Limb (tissue), 2 donors: Measurements from ENCODE around the gene SPOCK1.

ENCODE experiments used
- DNase-seq, 2 donors: peaks; one replicate each; pipeline ENCODE4 v3.0.0-alpha.2; 2016; ENCODE audit errors: extremely low spot score in 2 of 2

The SPOCK1 gene

GRCh38 chr5:137200906-137201700 is 298.0 kb downstream of the SPOCK1 start:
- no peak for DNase-seq

DNA sequence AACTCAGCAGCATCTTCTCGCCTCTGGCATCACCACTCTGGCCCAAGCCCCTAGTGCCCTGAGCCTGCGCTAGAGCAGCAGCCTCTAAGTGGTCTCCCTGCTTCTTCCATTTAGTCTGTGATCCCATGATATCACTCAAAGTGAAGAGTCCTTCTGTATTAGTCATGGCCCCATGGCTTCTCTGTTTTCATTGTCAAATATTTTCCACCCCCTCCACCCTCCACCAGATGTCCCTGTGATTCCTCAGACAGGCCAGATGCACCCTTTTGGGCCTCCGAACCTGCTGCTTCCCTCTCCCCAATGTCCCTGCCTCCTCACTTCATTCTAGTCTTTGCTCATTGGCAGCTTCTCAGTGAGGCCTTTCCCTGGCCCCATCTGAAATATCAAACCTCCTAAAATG is 299.2 kb downstream of the SPOCK1 start:
- DNase-seq = no peak

GRCh38 chr5:137199201-137199600 is 299.9 kb downstream of the SPOCK1 start:
- no peak for DNase-seq

DNA sequence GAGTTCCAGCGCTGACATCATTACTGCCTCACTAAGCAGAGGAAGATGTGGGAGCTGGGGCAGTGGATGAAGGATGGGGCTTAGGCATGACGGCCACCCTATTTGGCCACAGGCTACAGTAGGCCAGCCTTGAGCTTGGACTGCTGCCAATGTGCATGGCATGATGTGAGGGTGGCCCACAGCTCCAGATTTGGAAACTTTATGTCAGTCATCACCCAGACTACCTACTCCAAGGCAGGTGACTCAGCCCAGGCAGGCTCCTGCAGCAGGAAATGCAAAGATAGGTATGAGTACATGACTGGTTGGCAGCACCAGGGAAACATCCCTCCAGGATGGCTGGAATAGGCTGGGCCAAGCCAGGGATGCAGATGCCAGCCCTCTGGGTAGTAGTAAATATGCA is 303.6 kb downstream of the SPOCK1 start:
- no peak for DNase-seq

GRCh38 chr5:137194300-137194699 is 304.8 kb downstream of the SPOCK1 start:
- no peak for DNase-seq

DNA sequence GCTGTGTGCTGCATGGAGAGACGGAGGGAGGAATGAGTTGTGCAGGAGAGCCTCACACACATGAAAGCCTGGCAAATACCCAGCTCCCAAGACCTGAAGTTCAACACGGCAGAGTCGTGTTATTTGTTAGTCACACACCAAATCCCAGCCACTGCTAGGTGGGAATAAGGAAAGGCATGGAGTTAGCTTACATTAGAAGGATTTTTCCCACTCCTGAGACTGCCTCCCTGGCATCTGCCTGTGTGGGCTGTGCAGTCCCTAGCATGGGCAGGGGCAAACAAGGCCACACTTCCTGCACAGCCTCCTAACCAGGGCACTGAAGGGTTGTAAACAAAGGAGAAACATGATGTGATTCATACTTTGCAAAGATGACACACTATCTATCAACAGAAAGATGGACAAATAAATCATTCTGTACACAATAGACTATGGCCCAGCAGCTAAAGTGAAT is 306.8 kb downstream of the SPOCK1 start:
- no peak for DNase-seq

GRCh38 chr5:137191179-137191578 is 307.9 kb downstream of the SPOCK1 start:
- DNase-seq = no peak

DNA sequence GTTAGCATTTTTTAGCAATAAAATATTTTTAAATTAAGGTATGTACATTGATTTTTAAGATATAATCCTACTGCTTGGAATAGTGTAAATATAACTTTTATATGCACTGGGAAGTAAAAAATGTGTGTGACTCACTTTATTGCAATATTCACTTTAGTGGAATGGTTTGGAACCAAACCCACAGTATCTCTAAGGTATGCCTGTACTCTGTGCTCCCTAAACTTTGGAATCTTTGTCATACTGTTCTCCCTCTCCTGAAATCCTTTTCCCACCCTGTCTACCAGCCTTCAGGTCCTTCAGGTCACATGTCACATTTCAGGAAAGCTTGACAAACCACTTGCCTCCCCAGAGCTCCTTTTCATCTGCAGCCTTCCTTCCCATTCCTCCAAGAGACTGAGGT is 308.7 kb downstream of the SPOCK1 start:
- DNase-seq = no peak

DNA sequence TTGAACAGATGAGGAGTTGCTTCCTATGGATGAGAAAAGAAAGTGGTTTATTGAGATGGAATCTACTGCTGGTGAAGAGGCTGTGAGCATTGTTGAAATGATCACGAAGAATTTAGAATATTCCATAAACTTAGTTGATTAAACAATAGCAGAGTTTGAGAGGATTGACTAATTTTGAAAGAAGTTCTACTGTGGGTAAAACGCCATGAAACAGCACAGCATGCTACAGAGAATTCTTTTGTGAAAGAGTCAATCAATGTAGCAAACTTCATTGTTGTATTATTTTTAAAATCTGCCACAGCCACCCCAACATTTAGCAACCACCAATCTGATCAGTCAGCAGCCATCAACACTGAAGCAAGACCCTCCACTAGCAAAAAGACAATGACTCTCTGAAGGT is 309.1 kb downstream of the SPOCK1 start:
- DNase-seq = no peak

DNA sequence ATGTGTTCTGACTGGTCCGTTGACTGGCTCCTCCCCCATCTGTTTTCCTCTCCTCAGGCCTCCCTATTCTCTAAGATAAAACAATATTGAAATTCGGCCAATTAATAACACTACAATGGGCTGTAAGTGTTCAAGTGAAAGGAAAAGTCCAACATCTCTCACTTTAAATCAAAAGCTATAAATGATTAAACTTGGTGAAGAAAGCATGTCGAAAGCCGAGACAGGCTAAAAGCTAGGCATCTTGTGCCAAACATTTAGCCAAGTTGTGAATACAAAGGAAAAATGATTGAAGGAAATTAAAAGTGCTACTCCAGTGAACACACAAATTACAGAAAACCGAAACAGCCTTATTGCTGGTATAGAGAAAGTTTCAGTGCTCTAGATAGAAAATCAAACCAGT is 310.6 kb downstream of the SPOCK1 start:
- DNase-seq = no peak

DNA sequence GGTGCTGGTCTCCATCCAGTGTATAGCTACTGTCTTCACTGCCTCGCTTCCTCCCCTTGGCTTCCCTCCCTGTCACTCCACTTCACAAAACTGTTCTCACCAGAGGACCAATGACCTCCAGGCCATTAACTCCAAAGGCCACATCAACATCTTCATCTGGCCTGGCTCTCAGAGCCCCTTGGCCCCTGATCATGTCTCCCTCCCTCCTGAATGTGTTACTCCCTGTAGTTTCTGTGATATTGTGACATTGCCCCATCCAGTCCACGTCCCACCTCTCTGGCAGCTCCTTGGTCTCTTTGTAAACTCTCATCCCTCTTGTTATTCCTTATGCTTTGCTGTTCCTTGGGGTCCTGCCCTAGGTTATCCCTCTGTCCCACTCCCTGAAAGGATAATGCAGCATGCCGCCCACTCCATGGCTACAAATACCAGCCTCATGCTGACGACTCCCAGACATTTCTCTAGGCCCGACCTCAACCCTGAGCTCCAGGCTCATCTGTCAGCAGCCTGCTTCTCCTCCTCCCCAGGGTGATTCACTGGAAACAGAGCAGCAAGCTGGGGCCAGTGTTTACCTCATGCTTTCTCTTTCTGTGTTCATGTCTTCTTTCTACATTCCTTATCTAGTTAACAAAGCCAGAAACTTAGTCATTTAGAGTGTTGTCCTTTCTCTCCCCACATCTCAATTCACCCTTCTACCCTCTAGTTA is 312.2 kb downstream of the SPOCK1 start:
- no peak for DNase-seq

DNA sequence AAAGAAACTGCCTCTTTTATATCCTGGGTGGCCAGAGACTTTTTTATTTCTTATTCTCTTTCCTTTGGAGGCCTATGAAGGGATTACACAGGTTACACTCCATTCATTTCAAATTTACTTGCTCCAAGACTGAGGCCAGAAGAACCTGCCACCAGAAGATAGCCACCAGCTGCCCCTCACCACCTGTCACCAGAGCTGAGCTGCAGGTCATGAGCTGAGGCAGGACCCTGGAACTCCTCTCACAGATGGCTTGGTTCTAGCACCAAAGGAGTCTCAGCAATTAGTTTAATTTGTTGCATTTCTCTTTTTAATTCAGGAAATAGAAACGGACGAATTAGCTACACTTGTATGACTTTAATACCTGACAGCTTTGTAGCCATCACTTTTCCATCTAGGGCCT is 313.9 kb downstream of the SPOCK1 start:
- no peak for DNase-seq

- no peak for DNase-seq
Observed at GRCh38 chr5:137184734-137185133, 314.4 kb downstream of the SPOCK1 start.

DNA sequence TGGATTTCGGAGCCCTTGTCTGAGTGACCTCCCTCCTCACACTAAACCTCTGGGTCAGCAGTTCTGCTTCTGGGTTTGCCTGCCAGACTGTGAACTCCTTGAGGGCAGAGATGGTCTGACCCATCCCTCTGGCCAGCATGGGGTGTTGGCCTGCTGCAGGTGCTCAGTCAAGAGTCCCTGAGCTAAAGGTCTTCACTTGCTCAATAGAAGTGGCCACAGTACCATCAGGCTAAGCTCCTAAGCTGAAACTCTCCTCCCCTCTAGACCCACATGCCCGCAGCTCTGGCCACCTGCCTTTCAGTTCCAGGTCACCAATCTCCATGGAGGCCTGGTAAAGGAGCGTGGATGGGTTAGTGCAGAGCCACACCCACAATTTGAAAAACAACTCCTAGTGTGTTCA is 316.6 kb downstream of the SPOCK1 start:
- no peak for DNase-seq

DNA sequence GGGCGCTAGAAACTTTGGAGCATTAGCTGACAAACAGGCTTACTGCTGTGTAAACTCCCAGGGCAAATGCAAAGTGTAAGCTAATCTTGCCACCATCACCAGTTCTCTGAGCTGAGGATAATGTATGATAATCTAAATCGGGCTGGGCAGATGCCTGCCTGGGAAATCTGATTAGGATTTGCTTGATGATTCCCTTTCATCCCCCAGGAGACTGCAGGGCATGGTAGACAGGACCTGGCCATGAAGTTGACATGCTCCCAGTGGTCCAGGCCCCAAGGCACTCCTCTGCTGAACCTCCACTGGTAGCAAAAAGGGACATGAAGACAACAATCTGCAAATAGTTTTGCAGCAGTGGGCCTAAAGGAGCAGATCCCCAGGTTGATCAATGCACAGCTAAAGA is 317.5 kb downstream of the SPOCK1 start:
- no peak for DNase-seq

DNA sequence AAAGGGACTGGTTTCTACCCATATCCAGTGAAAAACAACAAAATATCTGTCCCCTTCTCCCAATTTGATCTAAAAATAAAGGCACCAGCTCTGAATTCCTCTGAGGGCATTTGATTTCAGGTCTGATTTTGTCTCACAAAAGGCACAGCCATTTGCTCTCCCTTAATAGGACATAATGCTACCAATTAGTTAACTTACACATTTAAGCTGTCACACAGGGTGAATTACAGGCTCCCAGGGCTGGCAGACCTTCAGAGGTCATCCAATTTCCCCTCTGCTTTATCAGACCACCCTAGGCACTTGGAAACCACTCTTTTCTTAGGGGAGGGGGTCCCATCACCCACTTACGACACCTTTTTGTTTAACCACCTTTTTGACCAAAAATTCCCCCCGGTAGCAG is 319.9 kb downstream of the SPOCK1 start:
- no peak for DNase-seq

GRCh38 chr5:137176609-137177008 is 322.5 kb downstream of the SPOCK1 start:
- no peak for DNase-seq

DNA sequence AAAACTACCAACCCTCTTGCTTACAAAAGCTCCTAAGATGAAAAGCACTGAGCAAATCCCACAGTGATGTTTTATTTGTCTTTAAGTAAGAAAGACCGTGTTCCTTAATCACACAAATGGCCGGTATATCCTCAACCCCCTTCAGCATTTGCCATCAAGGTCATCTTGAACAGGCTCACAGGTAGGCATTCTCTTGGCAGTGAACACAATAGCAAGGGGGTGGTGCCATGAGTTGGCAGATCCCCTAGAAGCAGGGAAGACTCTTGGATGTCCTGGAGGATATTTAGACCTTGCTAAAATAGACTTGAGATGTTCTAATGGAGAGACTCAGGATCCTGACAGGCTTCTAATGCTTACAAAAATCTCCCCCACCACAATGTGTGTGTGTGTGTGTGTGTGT is 323.0 kb downstream of the SPOCK1 start:
- no peak for DNase-seq

DNA sequence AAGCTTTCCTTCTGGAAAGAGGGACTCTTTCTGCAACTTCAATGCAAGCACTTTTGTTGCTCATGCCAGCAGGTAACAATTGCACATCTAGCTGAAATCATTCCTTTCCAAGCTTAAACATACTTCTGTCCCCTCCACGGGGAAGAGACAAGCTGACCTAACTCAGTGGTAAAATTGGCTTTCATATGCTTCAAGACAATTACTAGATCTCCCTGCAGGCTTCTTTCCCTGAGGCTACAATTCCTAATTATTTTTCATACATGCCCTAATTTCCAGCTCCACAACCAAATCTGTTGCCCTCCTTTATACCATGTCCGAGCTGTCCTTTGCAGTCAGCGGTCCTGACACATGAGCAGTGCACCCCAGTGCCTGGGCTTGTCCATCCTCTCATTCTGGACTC is 324.9 kb downstream of the SPOCK1 start:
- no peak for DNase-seq

- DNase-seq = no peak
Observed at GRCh38 chr5:137172258-137172657, 326.9 kb downstream of the SPOCK1 start.

- no peak for DNase-seq
Observed at GRCh38 chr5:137167187-137167586, 331.9 kb downstream of the SPOCK1 start.

GRCh38 chr5:137164961-137165360 is 334.2 kb downstream of the SPOCK1 start:
- DNase-seq = no peak

DNA sequence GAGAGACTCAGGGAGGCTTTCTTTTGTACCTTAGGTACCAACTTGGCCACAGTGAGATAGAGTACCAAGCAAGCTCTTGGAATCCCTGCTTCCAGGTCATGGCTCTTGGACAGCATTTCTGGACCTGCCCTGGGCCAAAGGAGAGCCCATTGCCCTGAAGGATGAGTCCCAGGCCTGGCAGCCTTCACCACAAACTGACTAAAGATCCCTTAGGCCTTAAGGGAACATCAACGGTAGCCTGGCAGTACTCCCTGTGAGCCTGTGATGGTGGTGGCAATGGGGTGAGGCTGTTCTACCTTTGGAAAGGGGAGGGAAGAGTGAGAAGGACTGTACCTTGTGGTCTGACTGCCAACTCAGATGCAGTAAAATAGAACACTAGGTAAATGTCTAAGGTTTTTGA is 334.6 kb downstream of the SPOCK1 start:
- no peak for DNase-seq
